Nephron progenitor cell (in vitro differentiated cells): ENCODE data around the gene RCN1.

Experiments
- DNase-seq: peaks from one replicate; pipeline ENCODE4 v3.0.0; 2021
- H3K27ac Mint-ChIP-seq: 2 replicates; pipeline ENCODE4 v1.8.0; 2021; ENCODE audit warnings: mild to moderate bottlenecking, moderate library complexity, mixed read lengths
- H3K27me3 Mint-ChIP-seq: 2 replicates; pipeline ENCODE4 v1.8.0; 2021; ENCODE audit warnings: mild to moderate bottlenecking, low read depth, mixed read lengths; ENCODE audit not compliant: poor library complexity
- H3K36me3 Mint-ChIP-seq: 2 replicates; pipeline ENCODE4 v1.8.0; 2021; ENCODE audit warnings: low read depth, mixed read lengths
- H3K4me1 Mint-ChIP-seq: 2 replicates; pipeline ENCODE4 v1.8.0; 2021; ENCODE audit warnings: mixed read lengths
- H3K4me3 Mint-ChIP-seq: 2 replicates; pipeline ENCODE4 v1.8.0; 2021; ENCODE audit warnings: mild to moderate bottlenecking, moderate library complexity, mixed read lengths
- H3K9me3 Mint-ChIP-seq: 2 replicates; pipeline ENCODE4 v1.8.0; 2021; ENCODE audit warnings: mild to moderate bottlenecking, moderate library complexity, mixed read lengths
- TF ChIP-seq, protein P1 (sequence below): fragments of 200-600 bp; sonication (generic); IDR thresholded peaks from 2 replicates; pipeline ENCODE4 v1.5.0; 2021; ENCODE audit warnings: antibody characterized with exemption

Gene RCN1

DNA sequence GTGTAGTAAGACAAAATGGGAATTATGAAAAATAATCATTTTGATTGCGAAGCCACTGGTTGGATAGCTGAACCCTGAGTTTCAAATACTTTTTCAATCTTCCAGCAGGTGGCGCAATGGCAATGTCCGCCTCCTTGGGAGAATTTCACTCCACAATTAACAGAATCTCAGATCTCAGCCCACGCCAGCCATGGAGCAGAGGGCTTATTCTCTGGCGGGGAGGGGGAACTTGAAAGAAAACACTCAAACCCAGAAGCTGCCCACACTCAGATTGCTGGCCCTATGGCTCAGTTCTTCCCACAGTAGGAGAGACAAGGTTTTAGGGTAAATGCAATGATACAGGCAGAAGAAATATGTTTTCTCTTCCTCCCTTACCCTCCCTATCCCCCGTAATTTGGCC is 38.7 kb upstream of the RCN1 start:
- Mint-ChIP-seq H3K9me3 (peaks cover 3% of the 10 kb centered on the region), H3K36me3 (no peaks in the 10 kb centered on the region), H3K27ac (no peak overlapping the region), H3K4me3 (no peak overlapping the region), H3K4me1 (peaks cover 25% of the 10 kb centered on the region), H3K27me3 (peaks cover 15% of the 10 kb centered on the region)
- TF ChIP-seq, protein P1, sequence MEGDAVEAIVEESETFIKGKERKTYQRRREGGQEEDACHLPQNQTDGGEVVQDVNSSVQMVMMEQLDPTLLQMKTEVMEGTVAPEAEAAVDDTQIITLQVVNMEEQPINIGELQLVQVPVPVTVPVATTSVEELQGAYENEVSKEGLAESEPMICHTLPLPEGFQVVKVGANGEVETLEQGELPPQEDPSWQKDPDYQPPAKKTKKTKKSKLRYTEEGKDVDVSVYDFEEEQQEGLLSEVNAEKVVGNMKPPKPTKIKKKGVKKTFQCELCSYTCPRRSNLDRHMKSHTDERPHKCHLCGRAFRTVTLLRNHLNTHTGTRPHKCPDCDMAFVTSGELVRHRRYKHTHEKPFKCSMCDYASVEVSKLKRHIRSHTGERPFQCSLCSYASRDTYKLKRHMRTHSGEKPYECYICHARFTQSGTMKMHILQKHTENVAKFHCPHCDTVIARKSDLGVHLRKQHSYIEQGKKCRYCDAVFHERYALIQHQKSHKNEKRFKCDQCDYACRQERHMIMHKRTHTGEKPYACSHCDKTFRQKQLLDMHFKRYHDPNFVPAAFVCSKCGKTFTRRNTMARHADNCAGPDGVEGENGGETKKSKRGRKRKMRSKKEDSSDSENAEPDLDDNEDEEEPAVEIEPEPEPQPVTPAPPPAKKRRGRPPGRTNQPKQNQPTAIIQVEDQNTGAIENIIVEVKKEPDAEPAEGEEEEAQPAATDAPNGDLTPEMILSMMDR, result peak; percentile 78
- peak; percentile 72 for DNase-seq

DNA sequence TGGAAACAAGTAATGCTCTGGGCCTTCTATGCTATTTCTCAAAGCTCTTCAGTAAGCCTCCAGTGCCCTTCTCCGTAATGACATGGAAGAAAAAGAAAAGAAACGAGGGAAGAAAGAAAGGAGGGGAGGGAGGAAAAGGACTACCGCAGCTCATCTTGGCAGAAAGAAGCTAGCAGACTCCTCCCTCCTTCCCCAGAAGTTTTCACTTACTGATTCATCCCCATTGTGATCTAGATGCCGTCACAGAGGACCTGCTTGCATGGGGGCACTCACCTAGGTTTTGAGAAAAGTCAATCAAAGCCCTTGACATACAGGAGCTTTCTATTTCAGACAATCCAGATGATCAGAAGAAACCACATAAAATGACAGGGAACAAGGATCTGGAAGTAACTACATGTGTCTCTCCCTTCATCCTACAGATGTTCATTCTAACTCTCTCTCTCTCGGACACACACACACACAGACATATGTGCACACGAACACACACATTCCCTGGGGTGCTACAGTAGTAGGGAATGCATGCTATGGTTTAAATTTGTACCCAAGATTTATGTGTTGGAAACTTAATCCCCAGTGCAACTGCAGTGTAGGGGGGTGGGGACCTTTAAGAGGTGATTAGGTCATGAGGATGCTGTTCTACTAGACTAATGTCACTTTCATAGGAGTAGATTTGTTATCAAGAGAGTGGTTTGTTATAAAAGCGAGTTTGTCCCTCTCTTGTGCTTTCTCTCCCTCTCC is 37.6 kb upstream of the RCN1 start:
- H3K27me3 Mint-ChIP-seq, result peaks cover 12% of the 10 kb centered on the region

DNA sequence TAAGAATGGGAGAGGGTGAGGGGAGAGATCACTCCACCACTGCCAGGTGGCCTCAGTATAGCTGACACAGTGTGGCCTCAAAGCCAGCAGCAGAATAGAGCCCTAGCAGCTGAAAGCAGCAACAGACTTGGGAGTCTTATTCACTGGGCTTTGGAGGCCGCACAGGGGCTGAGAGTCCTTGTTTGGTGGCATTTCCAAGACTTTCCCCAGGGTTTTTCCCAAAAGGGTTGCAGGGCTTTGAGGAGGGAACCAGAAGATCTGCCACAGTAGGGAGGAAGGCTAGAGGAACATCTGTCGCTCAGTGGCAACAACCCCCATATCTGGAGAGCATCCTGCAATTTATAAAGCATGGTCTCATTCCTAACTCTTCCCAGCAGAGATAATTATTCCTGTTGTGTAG is 35.0 kb upstream of the RCN1 start:
- Mint-ChIP-seq H3K27ac (no peak overlapping the region), H3K9me3 (no peaks in the 10 kb centered on the region), H3K4me3 (no peak overlapping the region), H3K36me3 (no peaks in the 10 kb centered on the region), H3K27me3 (peaks cover 13% of the 10 kb centered on the region), H3K4me1 (peaks cover 25% of the 10 kb centered on the region)
- DNase-seq, result no peak
- TF ChIP-seq, protein P1, result no peak

More for the DNA sequence above, 37.6 kb upstream of the RCN1 start:
- Mint-ChIP-seq H3K4me3 (no peak overlapping the region), H3K27ac (no peak overlapping the region), H3K9me3 (no peaks in the 10 kb centered on the region), H3K4me1 (peaks cover 25% of the 10 kb centered on the region), H3K36me3 (no peaks in the 10 kb centered on the region)
- DNase-seq, result peak; percentile 16
- TF ChIP-seq, protein P1, result no peak

DNA sequence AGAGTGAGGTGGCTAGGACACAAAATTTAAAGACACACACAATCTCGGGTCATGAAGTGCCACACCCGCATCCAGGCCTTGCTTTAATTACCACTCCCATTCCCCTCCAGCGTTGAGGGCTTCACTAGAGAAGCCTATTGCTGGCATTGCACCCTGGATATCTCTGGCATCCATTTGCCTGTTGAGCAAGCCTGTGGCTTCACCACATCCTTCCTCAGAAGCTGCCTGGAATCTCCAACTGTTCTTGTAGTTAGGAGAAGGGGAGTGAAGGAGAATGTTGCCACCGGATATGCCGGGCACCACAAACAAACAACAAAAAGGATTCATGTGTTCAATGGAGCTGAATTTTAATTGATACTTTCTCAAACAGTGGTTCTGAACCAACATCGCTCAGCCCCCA is 34.4 kb upstream of the RCN1 start:
- DNase-seq, result no peak
- peaks cover 25% of the 10 kb centered on the region for H3K4me1 Mint-ChIP-seq
- H3K9me3 Mint-ChIP-seq, result no peaks in the 10 kb centered on the region
- H3K4me3 Mint-ChIP-seq, result no peak overlapping the region
- peaks cover 7% of the 10 kb centered on the region for H3K27me3 Mint-ChIP-seq
- TF ChIP-seq, protein P1, result no peak
- no peaks in the 10 kb centered on the region for H3K36me3 Mint-ChIP-seq
- H3K27ac Mint-ChIP-seq, result no peak overlapping the region

DNA sequence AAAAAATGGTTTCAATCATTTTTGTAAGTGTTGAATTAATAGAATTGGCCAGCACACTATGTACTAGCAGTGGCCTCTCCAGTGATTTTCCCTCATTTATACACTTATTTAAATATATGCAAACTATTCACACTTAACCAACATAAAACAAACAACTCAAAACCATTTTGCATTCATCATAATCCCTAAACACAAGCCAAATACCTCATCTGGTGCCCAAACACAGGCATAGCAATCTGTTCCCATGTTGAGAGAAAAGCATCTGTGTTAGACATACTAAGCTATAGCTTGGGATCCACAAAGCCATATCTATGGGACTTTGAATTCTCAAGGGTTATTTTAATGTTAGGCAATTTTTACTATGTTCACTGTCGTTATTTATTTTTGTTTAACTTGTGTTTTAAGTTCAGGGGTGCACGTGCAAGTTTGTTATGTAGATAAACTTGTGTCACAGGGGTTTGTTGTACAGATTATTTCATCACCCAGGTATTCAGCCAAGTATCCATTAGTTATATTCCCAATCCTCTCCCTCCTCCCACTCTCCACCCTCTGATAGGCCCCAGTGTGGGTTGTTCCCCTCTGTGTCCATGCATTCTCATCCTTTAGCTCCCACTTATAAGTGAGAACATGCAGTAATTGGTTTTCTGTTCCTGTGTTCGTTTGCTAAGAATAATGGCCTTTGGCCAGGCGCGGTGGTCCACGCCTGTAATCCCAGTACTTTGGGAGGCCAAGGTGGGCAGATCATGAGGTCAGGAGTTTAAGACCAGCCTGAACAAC is 31.0 kb upstream of the RCN1 start:
- TF ChIP-seq, protein P1, result no peak
- no peak overlapping the region for H3K27ac Mint-ChIP-seq
- peaks cover 8% of the 10 kb centered on the region for H3K27me3 Mint-ChIP-seq
- H3K9me3 Mint-ChIP-seq, result no peaks in the 10 kb centered on the region
- H3K36me3 Mint-ChIP-seq, result no peaks in the 10 kb centered on the region
- no peak for DNase-seq
- H3K4me3 Mint-ChIP-seq, result no peak overlapping the region
- H3K4me1 Mint-ChIP-seq, result no peaks in the 10 kb centered on the region
